NCI-H748 (cell line): ENCODE data around the gene STAMBP.

Experiments
- DNase-seq: peaks from one replicate; lab custom pipeline; 2025; ENCODE audit not compliant: unreplicated experiment; lab: John Stamatoyannopoulos, UW

Gene STAMBP

GRCh38 chr2:73922681-73923080 is 93.9 kb downstream of the STAMBP start:
- DNase-seq: no peak
